Measurements from ENCODE around the gene GABBR2. TPM values are rescaled to one million over a fixed set of nuclear protein-coding genes. Genes with fewer than 3 reads are reported as not detected.

Gene GABBR2
- total RNA-seq, 1 experiment from 2014 or later, result not detected

DNA sequence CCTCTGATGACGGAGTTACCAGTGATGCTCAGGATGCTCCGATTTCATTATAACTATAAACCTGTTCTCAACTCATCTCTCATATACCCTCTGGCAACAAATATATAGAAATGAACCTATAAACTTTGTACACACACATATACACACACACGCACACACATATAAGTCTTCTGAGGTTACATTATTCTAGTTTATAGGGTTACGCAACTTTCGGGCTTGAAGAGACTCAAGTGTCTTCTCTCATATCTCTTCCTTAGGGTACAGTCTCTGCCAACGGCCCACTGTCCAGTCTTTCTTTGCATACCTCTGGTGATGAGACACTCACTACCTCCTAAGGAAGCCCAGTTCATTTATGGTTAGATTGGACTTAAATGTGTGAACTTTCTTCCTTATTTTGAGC is 383.9 kb downstream of the GABBR2 start:
- Histone ChIP-seq H3K27ac (ENCODE audit: low read depth, low read length, poor library complexity, severe bottlenecking) (no peak overlapping the region), H3K36me3 (ENCODE audit: insufficient read depth, low read length, poor library complexity, severe bottlenecking) (no peaks in the 10 kb centered on the region), H3K4me3 (ENCODE audit: low read depth, low read length, poor library complexity, severe bottlenecking) (no peak overlapping the region), H3K27me3 (replicated peaks; ENCODE audit: insufficient read depth, low read depth, low read length, poor library complexity) (no peaks in the 10 kb centered on the region), H3K4me1 (ENCODE audit: insufficient read depth, low read length, poor library complexity, severe bottlenecking) (no peaks in the 10 kb centered on the region), H3K9me3 (ENCODE audit: low read depth, low read length, poor library complexity, severe bottlenecking) (no peaks in the 10 kb centered on the region)
- no TSS peak for BruUV-seq (replicated peaks)
- DNase-seq (ENCODE audit: low spot score), result no peak
- CTCF ChIA-PET, result no interaction called here
- POLR2A ChIA-PET (ENCODE audit: low non-redundant PET), result no interaction called here
- TF ChIP-seq, protein P1, sequence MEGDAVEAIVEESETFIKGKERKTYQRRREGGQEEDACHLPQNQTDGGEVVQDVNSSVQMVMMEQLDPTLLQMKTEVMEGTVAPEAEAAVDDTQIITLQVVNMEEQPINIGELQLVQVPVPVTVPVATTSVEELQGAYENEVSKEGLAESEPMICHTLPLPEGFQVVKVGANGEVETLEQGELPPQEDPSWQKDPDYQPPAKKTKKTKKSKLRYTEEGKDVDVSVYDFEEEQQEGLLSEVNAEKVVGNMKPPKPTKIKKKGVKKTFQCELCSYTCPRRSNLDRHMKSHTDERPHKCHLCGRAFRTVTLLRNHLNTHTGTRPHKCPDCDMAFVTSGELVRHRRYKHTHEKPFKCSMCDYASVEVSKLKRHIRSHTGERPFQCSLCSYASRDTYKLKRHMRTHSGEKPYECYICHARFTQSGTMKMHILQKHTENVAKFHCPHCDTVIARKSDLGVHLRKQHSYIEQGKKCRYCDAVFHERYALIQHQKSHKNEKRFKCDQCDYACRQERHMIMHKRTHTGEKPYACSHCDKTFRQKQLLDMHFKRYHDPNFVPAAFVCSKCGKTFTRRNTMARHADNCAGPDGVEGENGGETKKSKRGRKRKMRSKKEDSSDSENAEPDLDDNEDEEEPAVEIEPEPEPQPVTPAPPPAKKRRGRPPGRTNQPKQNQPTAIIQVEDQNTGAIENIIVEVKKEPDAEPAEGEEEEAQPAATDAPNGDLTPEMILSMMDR (conservative IDR thresholded peaks at IDR 0.05; ENCODE audit: low read depth, low read length), result no peak
- no peak for TF ChIP-seq EZH2 (IDR thresholded peaks at IDR 0.05; ENCODE audit: borderline replicate concordance, low read depth, low read length, poor library complexity, severe bottlenecking)
- intact Hi-C loops (cut with micrococcal nuclease; ENCODE audit: unreplicated experiment), result no loop called here

DNA sequence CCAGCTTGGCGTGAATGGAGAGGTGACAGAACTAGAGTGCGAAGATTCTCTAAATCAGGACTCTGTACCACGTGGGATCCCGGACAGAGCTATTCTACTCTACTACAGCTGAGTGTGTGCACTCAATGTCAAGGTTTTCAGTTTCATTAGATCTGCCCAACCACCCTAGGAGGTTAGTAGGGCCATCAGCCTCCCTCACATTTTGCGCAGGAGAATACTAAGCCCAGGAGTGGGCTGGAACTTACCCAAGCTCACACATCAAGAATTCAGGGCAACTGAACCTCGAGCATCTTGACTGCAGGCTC is 385.0 kb downstream of the GABBR2 start:
- no TSS peak for BruUV-seq (replicated peaks)
- ChIA-PET POLR2A (ENCODE audit: low non-redundant PET) (interaction anchor here (0.6 kb wide), 1 partner anchor 198 kb away, joined by 9 read pairs; no protein-coding TSS in a partner anchor), CTCF (no interaction called here)
- Histone ChIP-seq H3K4me3 (ENCODE audit: low read depth, low read length, poor library complexity, severe bottlenecking) (no peak overlapping the region), H3K36me3 (ENCODE audit: insufficient read depth, low read length, poor library complexity, severe bottlenecking) (no peaks in the 10 kb centered on the region), H3K4me1 (ENCODE audit: insufficient read depth, low read length, poor library complexity, severe bottlenecking) (no peaks in the 10 kb centered on the region), H3K27me3 (replicated peaks; ENCODE audit: insufficient read depth, low read depth, low read length, poor library complexity) (no peaks in the 10 kb centered on the region), H3K27ac (ENCODE audit: low read depth, low read length, poor library complexity, severe bottlenecking) (no peak overlapping the region), H3K9me3 (ENCODE audit: low read depth, low read length, poor library complexity, severe bottlenecking) (no peaks in the 10 kb centered on the region)
- no peak for DNase-seq (ENCODE audit: low spot score)
- no peak for TF ChIP-seq EZH2 (IDR thresholded peaks at IDR 0.05; ENCODE audit: borderline replicate concordance, low read depth, low read length, poor library complexity, severe bottlenecking)
- intact Hi-C loops (cut with micrococcal nuclease; ENCODE audit: unreplicated experiment), result no loop called here

DNA sequence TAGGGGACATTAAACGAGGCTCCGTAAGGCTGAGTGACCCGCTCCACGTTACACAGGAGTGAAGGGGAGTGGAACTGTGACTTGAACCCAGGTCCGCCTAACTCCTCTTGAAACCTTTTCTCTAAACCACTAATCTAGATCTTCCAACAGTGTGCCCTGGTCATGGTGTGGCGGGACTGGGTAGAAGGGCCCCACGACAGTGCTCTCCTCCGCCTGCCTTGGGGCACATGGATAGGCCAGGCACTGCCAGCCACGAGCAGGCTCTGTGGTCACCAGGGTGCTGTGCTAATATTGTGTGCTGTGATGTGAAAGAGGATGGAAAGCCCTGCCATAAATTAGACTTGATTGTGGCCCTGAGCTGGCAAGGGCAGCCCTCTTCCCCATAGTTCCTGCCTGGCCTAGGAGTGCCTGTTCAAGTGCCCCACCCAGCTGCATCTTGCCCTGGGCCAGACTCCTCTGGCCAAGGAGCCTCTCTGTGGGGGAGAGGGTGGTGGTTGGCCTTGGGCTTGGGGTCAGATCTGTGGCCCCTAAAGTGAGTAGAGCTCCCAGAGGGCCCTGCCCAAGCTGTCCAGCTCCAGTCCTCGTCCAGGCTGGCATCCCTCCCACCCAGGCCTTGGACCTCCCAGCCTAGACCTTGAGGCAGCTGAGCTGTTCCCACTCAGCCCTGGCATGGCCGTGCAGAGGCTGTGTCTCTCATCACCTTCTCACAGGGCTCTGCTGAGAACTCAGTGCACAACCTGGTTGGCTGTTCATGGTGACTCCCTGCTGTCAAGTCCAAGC is 385.5 kb downstream of the GABBR2 start:
- Histone ChIP-seq H3K4me1 (ENCODE audit: insufficient read depth, low read length, poor library complexity, severe bottlenecking) (no peaks in the 10 kb centered on the region), H3K27me3 (replicated peaks; ENCODE audit: insufficient read depth, low read depth, low read length, poor library complexity) (no peaks in the 10 kb centered on the region), H3K36me3 (ENCODE audit: insufficient read depth, low read length, poor library complexity, severe bottlenecking) (no peaks in the 10 kb centered on the region), H3K9me3 (ENCODE audit: low read depth, low read length, poor library complexity, severe bottlenecking) (no peaks in the 10 kb centered on the region), H3K4me3 (ENCODE audit: low read depth, low read length, poor library complexity, severe bottlenecking) (no peak overlapping the region), H3K27ac (ENCODE audit: low read depth, low read length, poor library complexity, severe bottlenecking) (no peak overlapping the region)
- intact Hi-C loops (cut with micrococcal nuclease; ENCODE audit: unreplicated experiment), result no loop called here
- ChIA-PET POLR2A (ENCODE audit: low non-redundant PET) (interaction anchor here (0.6 kb wide), 1 partner anchor 198 kb away, joined by 9 read pairs; no protein-coding TSS in a partner anchor), CTCF (no interaction called here)
- DNase-seq (ENCODE audit: low spot score), result no peak
- no TSS peak for BruUV-seq (replicated peaks)
- TF ChIP-seq, protein P1 (conservative IDR thresholded peaks at IDR 0.05; ENCODE audit: low read depth, low read length), result no peak
- no peak for TF ChIP-seq EZH2 (IDR thresholded peaks at IDR 0.05; ENCODE audit: borderline replicate concordance, low read depth, low read length, poor library complexity, severe bottlenecking)

DNA sequence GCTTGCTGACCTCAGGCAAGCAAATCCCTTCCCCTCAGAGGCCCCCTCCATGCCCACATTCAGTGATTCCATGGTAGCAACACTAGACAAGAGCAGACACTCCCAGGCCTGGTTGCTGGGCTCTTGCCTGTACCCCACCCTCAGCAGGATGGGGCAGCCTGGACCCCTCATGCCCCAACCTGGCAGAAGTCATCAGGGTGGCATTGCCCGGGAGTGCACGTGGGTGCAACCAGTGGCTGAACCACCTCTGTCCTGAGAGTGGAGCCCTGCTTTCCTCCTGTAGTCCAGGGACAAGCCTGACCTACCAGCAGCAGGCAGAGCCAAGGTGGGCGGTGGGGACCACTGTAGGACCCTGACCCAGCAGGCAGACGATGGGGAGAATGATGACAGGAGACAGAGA is 387.5 kb downstream of the GABBR2 start:
- intact Hi-C loops (cut with micrococcal nuclease; ENCODE audit: unreplicated experiment), result no loop called here
- H3K9me3 ChIP-seq (ENCODE audit: low read depth, low read length, poor library complexity, severe bottlenecking), result no peaks in the 10 kb centered on the region
- no peak for DNase-seq (ENCODE audit: low spot score)
- H3K4me1 ChIP-seq (ENCODE audit: insufficient read depth, low read length, poor library complexity, severe bottlenecking), result no peaks in the 10 kb centered on the region
- TF ChIP-seq EZH2 (IDR thresholded peaks at IDR 0.05; ENCODE audit: borderline replicate concordance, low read depth, low read length, poor library complexity, severe bottlenecking), result no peak
- TF ChIP-seq, protein P1 (conservative IDR thresholded peaks at IDR 0.05; ENCODE audit: low read depth, low read length), result no peak
- no peak overlapping the region for H3K27ac ChIP-seq (ENCODE audit: low read depth, low read length, poor library complexity, severe bottlenecking)
- POLR2A ChIA-PET (ENCODE audit: low non-redundant PET), result no interaction called here
- no peaks in the 10 kb centered on the region for H3K27me3 ChIP-seq (replicated peaks; ENCODE audit: insufficient read depth, low read depth, low read length, poor library complexity)
- no TSS peak for BruUV-seq (replicated peaks)
- CTCF ChIA-PET, result no interaction called here
- H3K4me3 ChIP-seq (ENCODE audit: low read depth, low read length, poor library complexity, severe bottlenecking), result no peak overlapping the region
- no peaks in the 10 kb centered on the region for H3K36me3 ChIP-seq (ENCODE audit: insufficient read depth, low read length, poor library complexity, severe bottlenecking)

Data from A673 (cell line).